Thoracic aorta (tissue), 2 donors: ENCODE measurements around the gene DNAJC8. TPM values are rescaled to one million over a fixed set of nuclear protein-coding genes. Genes with fewer than 3 reads are reported as not detected.

Source experiments
- ATAC-seq: fragments of 150-250 bp; one replicate; pipeline ENCODE4 v1.8.0; 2017; ENCODE audit warnings: low read depth; ENCODE audit not compliant: insufficient number of reproducible peaks, low FRiP score
- DNase-seq: peaks from one replicate; pipeline ENCODE4 v3.0.0-alpha.2; 2020; ENCODE audit warnings: low spot score
- H3K27ac ChIP-seq, 2 donors: fragments of 200-600 bp; sonication (generic); 1 replicate in 1 of 2; 2 replicates in 1 of 2; pipeline ENCODE4 v1.5.1; 2016; ENCODE audit warnings: mild to moderate bottlenecking in 2 of 2, moderate library complexity in 2 of 2
- H3K27me3 ChIP-seq: fragments of 200-600 bp; sonication (generic); replicated peaks from 2 replicates; pipeline ENCODE4 v1.6.0; 2016; ENCODE audit warnings: mild to moderate bottlenecking; ENCODE audit not compliant: insufficient read depth
- H3K36me3 ChIP-seq: fragments of 200-600 bp; sonication (generic); one replicate; pipeline ENCODE4 v1.5.1; 2016
- H3K4me1 ChIP-seq, 2 donors: fragments of 200-600 bp; sonication (generic); 1 replicate in 1 of 2; 2 replicates in 1 of 2; pipeline versions ENCODE4 v1.5.1 to v1.6.0; 2016; ENCODE audit warnings: low read depth in 2 of 2, mild to moderate bottlenecking in 1 of 2; ENCODE audit not compliant: control insufficient read depth in 1 of 2
- H3K4me3 ChIP-seq: fragments of 200-600 bp; sonication (generic); 2 replicates; pipeline ENCODE4 v1.5.1; 2016; ENCODE audit warnings: mild to moderate bottlenecking
- H3K9me3 ChIP-seq: fragments of 200-600 bp; sonication (generic); 2 replicates; pipeline ENCODE4 v1.5.1; 2016
- CTCF ChIP-seq: fragments of 200-600 bp; sonication (generic); IDR thresholded peaks from one replicate; pipeline ENCODE4 v1.5.1; 2019; ENCODE audit warnings: antibody characterized with exemption
- total RNA-seq, 2 donors: library from RNA; depleted of rRNA; stranded (reverse); fragments of >200 nt; gene quantifications; one replicate each; pipeline versions ENCODE4 v1.1.0 to v1.2.3, GENCODE V29; 2016

DNAJC8 gene
- total RNA-seq, 2 donors from 2014 or later: 33.3 to 60.4 TPM

GRCh38 chr1:28193701-28194161, 39.1 kb downstream of the DNAJC8 start:
- no peaks in the 10 kb centered on the region for H3K9me3 ChIP-seq
- H3K27ac ChIP-seq: no peak overlapping the region
- no peaks in the 10 kb centered on the region for H3K4me1 ChIP-seq
- peaks cover 6% of the 10 kb centered on the region for H3K36me3 ChIP-seq
- DNase-seq: no peak
- TF ChIP-seq CTCF: no peak
- ATAC-seq: no peak
- no peaks in the 10 kb centered on the region for H3K27me3 ChIP-seq
- no peak overlapping the region for H3K4me3 ChIP-seq

GRCh38 chr1:28190996-28191645, 41.7 kb downstream of the DNAJC8 start:
- no peaks in the 10 kb centered on the region for H3K36me3 ChIP-seq
- H3K27ac ChIP-seq: no peak overlapping the region
- H3K9me3 ChIP-seq: no peaks in the 10 kb centered on the region
- no peak for DNase-seq
- no peaks in the 10 kb centered on the region for H3K4me1 ChIP-seq
- no peaks in the 10 kb centered on the region for H3K27me3 ChIP-seq
- TF ChIP-seq CTCF: no peak
- no peak for ATAC-seq
- H3K4me3 ChIP-seq: no peak overlapping the region

GRCh38 chr1:28190337-28190979, 42.4 kb downstream of the DNAJC8 start:
- Histone ChIP-seq H3K9me3 (no peaks in the 10 kb centered on the region), H3K27ac (no peak overlapping the region), H3K4me3 (no peak overlapping the region), H3K27me3 (no peaks in the 10 kb centered on the region), H3K4me1 (no peaks in the 10 kb centered on the region), H3K36me3 (no peaks in the 10 kb centered on the region)
- DNase-seq (no peak), ATAC-seq (no peak)
- TF ChIP-seq CTCF: no peak

- TF ChIP-seq CTCF: no peak
- no peak overlapping the region for H3K27ac ChIP-seq
- ATAC-seq (no peak), DNase-seq (no peak)
- H3K36me3 ChIP-seq: no peaks in the 10 kb centered on the region
- H3K4me1 ChIP-seq: no peaks in the 10 kb centered on the region
- no peaks in the 10 kb centered on the region for H3K27me3 ChIP-seq
- H3K9me3 ChIP-seq: no peaks in the 10 kb centered on the region
- H3K4me3 ChIP-seq: no peak overlapping the region
These were observed 47.8 kb downstream of the DNAJC8 start for GRCh38 chr1:28185071-28185470.

- DNase-seq: no peak
- H3K27me3 ChIP-seq: no peaks in the 10 kb centered on the region
- H3K9me3 ChIP-seq: no peaks in the 10 kb centered on the region
These were observed 52.2 kb downstream of the DNAJC8 start for GRCh38 chr1:28180306-28181305.

More at GRCh38 chr1:28180306-28181305, 52.2 kb downstream of the DNAJC8 start:
- ATAC-seq: no peak
- H3K27ac ChIP-seq: no peak overlapping the region
- no peak overlapping the region for H3K4me3 ChIP-seq
- no peaks in the 10 kb centered on the region for H3K4me1 ChIP-seq
- TF ChIP-seq CTCF: no peak
- no peaks in the 10 kb centered on the region for H3K36me3 ChIP-seq
